Measurements from ENCODE around the gene MOB1A. TPM values are rescaled to one million over a fixed set of nuclear protein-coding genes. Genes with fewer than 3 reads are reported as not detected.
A peak's percentile ranks its signal among the peaks of the same experiment; 100 is the strongest.

Gene MOB1A
- total and polyA plus RNA-seq, 2 experiments from 2014 or later = 36.2 to 111 TPM

DNA sequence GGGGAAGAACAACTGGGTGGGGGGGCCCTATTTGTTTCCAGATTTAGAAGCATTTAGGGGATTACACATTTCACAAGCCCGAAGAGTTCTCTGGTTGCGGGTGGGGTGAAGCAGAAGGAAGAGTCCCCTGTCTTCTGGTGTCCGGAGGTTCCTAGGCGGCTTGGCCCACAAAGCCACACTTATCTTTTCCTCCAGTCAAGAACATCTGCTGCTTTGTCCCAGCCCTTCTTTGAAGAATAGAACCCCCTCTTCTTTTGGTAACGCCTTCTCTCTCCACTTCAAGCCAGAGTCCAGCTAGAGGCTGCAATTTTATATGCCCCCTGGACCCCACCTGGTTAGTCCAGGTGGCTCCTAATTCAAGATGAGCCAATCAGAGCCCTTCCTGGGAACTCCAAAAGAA is 46.8 kb downstream of the MOB1A start (continued):
- no peak for TF ChIP-seq ZNF114 (CRISPR knock-in tag; IDR thresholded peaks at IDR 0.05)
- TF ChIP-seq CREB1 (CRISPR knock-in tag; IDR thresholded peaks at IDR 0.05; ENCODE audit: low read depth) = no peak
- TF ChIP-seq JUNB (IDR thresholded peaks at IDR 0.05; ENCODE audit: unreplicated experiment) = no peak
- TF ChIP-seq REST (IDR thresholded peaks at IDR 0.05; ENCODE audit: unreplicated experiment) = no peak
- no peak for TF ChIP-seq NANOG (IDR thresholded peaks at IDR 0.05; ENCODE audit: borderline replicate concordance)
- no peak for TF ChIP-seq STAT1 (IDR thresholded peaks at IDR 0.05; ENCODE audit: unreplicated experiment)
- no peak for TF ChIP-seq ZNF331 (CRISPR knock-in tag; IDR thresholded peaks at IDR 0.05; ENCODE audit: low read depth)

DNA sequence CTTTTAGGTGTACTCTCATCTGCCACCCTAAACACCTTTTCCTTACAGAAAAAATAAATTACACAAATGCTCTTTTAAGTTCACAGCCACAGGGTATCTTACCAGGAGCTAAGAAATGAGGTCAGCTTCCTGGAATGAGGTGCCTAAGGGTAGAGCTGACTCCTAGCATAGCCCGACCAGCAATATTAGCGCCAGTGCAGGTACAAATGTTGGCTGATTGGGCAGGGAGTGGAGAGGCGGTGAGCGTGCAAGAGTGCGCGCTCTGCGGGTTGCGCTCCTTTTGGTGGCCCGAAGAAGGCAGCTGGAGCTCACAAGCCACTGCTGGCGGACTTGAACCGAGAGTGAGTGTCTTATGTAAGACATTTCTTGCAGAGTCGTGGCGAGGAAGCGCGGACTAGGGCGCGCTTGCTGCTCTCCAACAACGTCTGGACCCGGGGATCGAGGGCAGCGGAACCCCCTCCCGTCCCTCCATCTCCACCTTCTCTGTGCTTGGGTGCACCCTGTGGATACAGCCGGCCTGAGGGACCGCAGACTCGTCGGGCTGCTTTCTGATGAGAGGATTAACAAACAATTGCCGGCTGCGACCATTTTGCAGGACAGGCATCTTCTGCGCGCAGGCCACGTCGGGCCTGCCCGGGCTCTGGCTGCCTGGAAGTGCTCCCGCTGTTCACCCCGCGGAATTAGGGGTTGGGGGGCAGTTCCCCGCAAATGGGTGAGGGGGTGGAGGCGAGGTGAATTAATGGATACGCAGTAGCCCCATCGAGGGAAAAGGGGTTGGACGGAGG is 48.3 kb downstream of the MOB1A start:
- H3K79me2 ChIP-seq (replicated peaks; ENCODE audit: insufficient read depth) = no peaks in the 10 kb centered on the region
- H3K4me2 ChIP-seq = peak overlapping the region; percentile 68
- no peaks in the 10 kb centered on the region for H3K9me2 ChIP-seq (ENCODE audit: insufficient read depth)
- H4K20me1 ChIP-seq (replicated peaks; ENCODE audit: insufficient read depth) = no peaks in the 10 kb centered on the region
- peak; percentile 64 for ATAC-seq
- no peaks in the 10 kb centered on the region for H3K36me3 ChIP-seq (ENCODE audit: insufficient read depth)
- peak overlapping the region; percentile 45 for H3K4me3 ChIP-seq
- no peaks in the 10 kb centered on the region for H3K9me3 Mint-ChIP-seq
- H3K27ac Mint-ChIP-seq = no peak overlapping the region
- 0 out of 2 replicates have a peak, but pooled peaks cover 2% of the 10 kb centered on the region for H3K27me3 ChIP-seq (ENCODE audit: insufficient read depth)
- no peak overlapping the region for H3K4me3 Mint-ChIP-seq
- H3K27me3 Mint-ChIP-seq (ENCODE audit: insufficient read depth, low read depth, poor library complexity) = peaks cover 6% of the 10 kb centered on the region
- H2AFZ ChIP-seq = peak overlapping the region; percentile 80
- H3K36me3 Mint-ChIP-seq (ENCODE audit: low read depth) = peaks cover 20% of the 10 kb centered on the region
- peak; percentile 43 for DNase-seq (ENCODE audit: low spot score)
- H3K27ac ChIP-seq (ENCODE audit: low read depth) = no peak overlapping the region
- no peaks in the 10 kb centered on the region; the same call in 2 of the 3 replicates for H3K4me1 Mint-ChIP-seq
- no peaks in the 10 kb centered on the region for H3F3A ChIP-seq (replicated peaks; ENCODE audit: low read depth)
- no peaks in the 10 kb centered on the region for H3K4me1 ChIP-seq (ENCODE audit: insufficient read depth)
- TF ChIP-seq ZNF462 (CRISPR knock-in tag; IDR thresholded peaks at IDR 0.05) (no peak), REST (IDR thresholded peaks at IDR 0.05; ENCODE audit: unreplicated experiment) (no peak), POLR2AphosphoS5 (IDR thresholded peaks at IDR 0.05; ENCODE audit: low read depth) (no peak), CREB1 (CRISPR knock-in tag; IDR thresholded peaks at IDR 0.05; ENCODE audit: low read depth) (no peak), STAT1 (IDR thresholded peaks at IDR 0.05; ENCODE audit: unreplicated experiment) (no peak), EZH2 (IDR thresholded peaks at IDR 0.05; ENCODE audit: low read depth, unreplicated experiment) (no peak)

Measured in GM23338 (cell line).